ENCODE results near the gene ZSCAN31.

DNA sequence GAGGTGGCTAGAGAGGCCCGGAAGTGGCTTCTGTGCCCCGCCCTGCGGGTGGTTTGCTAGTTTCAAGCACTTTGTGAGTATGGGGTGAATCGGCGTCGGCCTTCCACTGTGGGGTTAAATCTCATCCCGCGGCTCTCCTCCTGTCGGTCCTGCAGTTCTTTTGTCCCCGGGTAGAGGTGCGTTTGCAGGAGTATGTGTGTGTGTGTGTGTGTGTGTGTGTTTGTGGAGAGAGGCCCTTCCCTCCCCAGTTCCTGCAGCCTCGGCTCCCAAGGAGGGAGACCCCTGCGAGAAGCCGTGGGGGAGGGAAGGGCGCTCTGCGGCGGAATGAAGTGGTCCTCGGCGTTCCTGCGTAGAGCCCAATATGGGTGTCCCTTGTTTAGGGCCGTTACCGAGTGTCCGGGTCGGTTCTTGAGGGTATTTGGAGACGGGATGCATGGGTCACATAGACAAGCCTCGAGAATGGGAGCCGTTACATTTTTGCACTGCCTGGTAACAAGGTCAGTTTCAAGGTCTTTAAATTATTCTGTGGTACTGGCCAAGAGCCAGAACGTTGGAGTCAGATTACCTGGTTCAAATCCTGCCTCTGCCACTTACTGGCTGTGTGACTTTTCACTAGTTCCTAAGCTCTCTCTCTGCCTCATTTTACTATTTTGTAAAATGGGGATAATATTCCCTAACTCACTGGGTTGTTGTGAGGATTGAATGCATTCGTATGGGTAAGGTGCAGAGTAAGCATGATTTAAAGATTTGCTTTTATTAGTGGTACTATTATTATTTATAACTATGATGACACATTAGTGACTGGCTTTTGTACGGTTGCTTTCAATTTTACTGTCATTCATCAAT is 14.2 kb upstream of the ZSCAN31 start, which contains the start of gene ZKSCAN3:
- TF ChIP-seq, protein P1, sequence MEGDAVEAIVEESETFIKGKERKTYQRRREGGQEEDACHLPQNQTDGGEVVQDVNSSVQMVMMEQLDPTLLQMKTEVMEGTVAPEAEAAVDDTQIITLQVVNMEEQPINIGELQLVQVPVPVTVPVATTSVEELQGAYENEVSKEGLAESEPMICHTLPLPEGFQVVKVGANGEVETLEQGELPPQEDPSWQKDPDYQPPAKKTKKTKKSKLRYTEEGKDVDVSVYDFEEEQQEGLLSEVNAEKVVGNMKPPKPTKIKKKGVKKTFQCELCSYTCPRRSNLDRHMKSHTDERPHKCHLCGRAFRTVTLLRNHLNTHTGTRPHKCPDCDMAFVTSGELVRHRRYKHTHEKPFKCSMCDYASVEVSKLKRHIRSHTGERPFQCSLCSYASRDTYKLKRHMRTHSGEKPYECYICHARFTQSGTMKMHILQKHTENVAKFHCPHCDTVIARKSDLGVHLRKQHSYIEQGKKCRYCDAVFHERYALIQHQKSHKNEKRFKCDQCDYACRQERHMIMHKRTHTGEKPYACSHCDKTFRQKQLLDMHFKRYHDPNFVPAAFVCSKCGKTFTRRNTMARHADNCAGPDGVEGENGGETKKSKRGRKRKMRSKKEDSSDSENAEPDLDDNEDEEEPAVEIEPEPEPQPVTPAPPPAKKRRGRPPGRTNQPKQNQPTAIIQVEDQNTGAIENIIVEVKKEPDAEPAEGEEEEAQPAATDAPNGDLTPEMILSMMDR (IDR thresholded peaks at IDR 0.05) = no peak
- TF ChIP-seq ZFX (IDR thresholded peaks at IDR 0.05; ENCODE audit: borderline replicate concordance) = no peak
